ENCODE data around the gene YPEL2.

Gene YPEL2

GRCh38 chr17:59373882-59374495, 42.5 kb downstream of the YPEL2 start:
- TF ChIP-seq CTCF (IDR thresholded peaks at IDR 0.05; ENCODE audit: insufficient read depth, missing control alignments): no peak
- FAIRE-seq: no peak
- no peak for DNase-seq (ENCODE audit: insufficient read length, low spot score)

GRCh38 chr17:59374612-59375011, 43.2 kb downstream of the YPEL2 start:
- FAIRE-seq: no peak
- no peak for DNase-seq (ENCODE audit: insufficient read length, low spot score)
- no peak for TF ChIP-seq CTCF (IDR thresholded peaks at IDR 0.05; ENCODE audit: insufficient read depth, missing control alignments)

- DNase-seq (ENCODE audit: insufficient read length, low spot score): no peak
- no peak for FAIRE-seq
- TF ChIP-seq CTCF (IDR thresholded peaks at IDR 0.05; ENCODE audit: insufficient read depth, missing control alignments): no peak
Observed at GRCh38 chr17:59375857-59376256, 44.4 kb downstream of the YPEL2 start.

GRCh38 chr17:59376506-59376905, 45.1 kb downstream of the YPEL2 start:
- FAIRE-seq: no peak
- no peak for TF ChIP-seq CTCF (IDR thresholded peaks at IDR 0.05; ENCODE audit: insufficient read depth, missing control alignments)

GRCh38 chr17:59377410-59377809, 46.0 kb downstream of the YPEL2 start:
- FAIRE-seq (no peak), DNase-seq (ENCODE audit: insufficient read length, low spot score) (no peak)
- no peak for TF ChIP-seq CTCF (IDR thresholded peaks at IDR 0.05; ENCODE audit: insufficient read depth, missing control alignments)

More at GRCh38 chr17:59376506-59376905, 45.1 kb downstream of the YPEL2 start:
- DNase-seq (ENCODE audit: insufficient read length, low spot score): no peak

GRCh38 chr17:59378675-59379074, 47.2 kb downstream of the YPEL2 start:
- FAIRE-seq (no peak), DNase-seq (ENCODE audit: insufficient read length, low spot score) (no peak)
- no peak for TF ChIP-seq CTCF (IDR thresholded peaks at IDR 0.05; ENCODE audit: insufficient read depth, missing control alignments)

GRCh38 chr17:59380474-59380873, 49.0 kb downstream of the YPEL2 start:
- no peak for TF ChIP-seq CTCF (IDR thresholded peaks at IDR 0.05; ENCODE audit: insufficient read depth, missing control alignments)
- DNase-seq (ENCODE audit: insufficient read length, low spot score) (no peak), FAIRE-seq (no peak)

Data from D721Med (cell line).